Neural crest cell (in vitro differentiated cells): ENCODE data around the gene ZCCHC10. TPM values are rescaled to one million over a fixed set of nuclear protein-coding genes. Genes with fewer than 3 reads are reported as not detected.

Experiments used
- DNase-seq: peaks from one replicate; pipeline ENCODE4 v3.0.0; 2021; ENCODE audit warnings: low read depth, mixed read lengths, low spot score
- H3K27ac Mint-ChIP-seq: one replicate; pipeline ENCODE4 v1.8.0; 2021; ENCODE audit warnings: mild to moderate bottlenecking, mixed read lengths; ENCODE audit not compliant: unreplicated experiment
- H3K27me3 Mint-ChIP-seq: 2 replicates; pipeline ENCODE4 v1.8.0; 2021; ENCODE audit warnings: low read depth, mild to moderate bottlenecking, mixed read lengths
- H3K36me3 Mint-ChIP-seq: 2 replicates; pipeline ENCODE4 v1.8.0; 2021; ENCODE audit warnings: low read depth, mild to moderate bottlenecking, mixed read lengths
- H3K4me1 Mint-ChIP-seq: 2 replicates; pipeline ENCODE4 v1.8.0; 2021; ENCODE audit warnings: mixed read lengths
- H3K4me3 Mint-ChIP-seq: one replicate; pipeline ENCODE4 v1.8.0; 2021; ENCODE audit warnings: mild to moderate bottlenecking, mixed read lengths
- H3K9me3 Mint-ChIP-seq: 2 replicates; pipeline ENCODE4 v1.8.0; 2021; ENCODE audit warnings: mixed read lengths
- CTCF ChIP-seq: fragments of 200-600 bp; sonication (generic); conservative IDR thresholded peaks from 2 replicates; pipeline ENCODE4 v1.5.0; 2021; ENCODE audit warnings: antibody characterized with exemption, mild to moderate bottlenecking
- total RNA-seq: library from RNA; stranded (reverse); gene quantifications from 2 replicates; pipeline ENCODE4 v1.2.1, GENCODE V29; 2021

The ZCCHC10 gene
- total RNA-seq, 1 donor from 2014 or later: 26.5 TPM

- H3K36me3 Mint-ChIP-seq: peaks cover 3% of the 10 kb centered on the region
- no peaks in the 10 kb centered on the region for H3K9me3 Mint-ChIP-seq
- H3K4me3 Mint-ChIP-seq: peak overlapping the region; percentile 97
- H3K27ac Mint-ChIP-seq: no peak overlapping the region
- no peak for DNase-seq
- peaks cover 3% of the 10 kb centered on the region for H3K27me3 Mint-ChIP-seq
- H3K4me1 Mint-ChIP-seq: peaks cover 42% of the 10 kb centered on the region
- TF ChIP-seq CTCF: no peak
Observed at GRCh38 chr5:133053448-133053847, 27.1 kb upstream of the ZCCHC10 start.

GRCh38 chr5:133052317-133053175 is 26.2 kb upstream of the ZCCHC10 start:
- Mint-ChIP-seq H3K36me3 (peaks cover 3% of the 10 kb centered on the region), H3K27ac (peak overlapping the region; percentile 100), H3K4me3 (peak overlapping the region; percentile 97), H3K4me1 (peaks cover 38% of the 10 kb centered on the region), H3K27me3 (peaks cover 3% of the 10 kb centered on the region), H3K9me3 (no peaks in the 10 kb centered on the region)
- no peak for TF ChIP-seq CTCF
- peak; percentile 50 for DNase-seq

GRCh38 chr5:133051542-133052316 is 25.4 kb upstream of the ZCCHC10 start, which contains the start of gene HSPA4:
Gene HSPA4, plus strand, starts transcription at chr5:133052013. Its CDS starts 238 bp downstream, at chr5:133052251.
- no peak for TF ChIP-seq CTCF
- Mint-ChIP-seq H3K4me1 (peaks cover 38% of the 10 kb centered on the region), H3K4me3 (peak within 1 kb of the TSS; percentile 97), H3K27me3 (peaks cover 3% of the 10 kb centered on the region), H3K27ac (peak within 1 kb of the TSS; percentile 100), H3K36me3 (peaks cover 3% of the 10 kb centered on the region), H3K9me3 (no peaks in the 10 kb centered on the region)
- peak; percentile 94 for DNase-seq

- Mint-ChIP-seq H3K36me3 (peaks cover 3% of the 10 kb centered on the region), H3K4me3 (peak overlapping the region; percentile 97), H3K27ac (peak overlapping the region; percentile 100), H3K4me1 (peaks cover 37% of the 10 kb centered on the region), H3K9me3 (no peaks in the 10 kb centered on the region), H3K27me3 (peaks cover 3% of the 10 kb centered on the region)
- peak; percentile 14 for TF ChIP-seq CTCF
- DNase-seq: no peak
Observed at GRCh38 chr5:133051061-133051541, 24.8 kb upstream of the ZCCHC10 start.

- peak overlapping the region; percentile 100 for H3K27ac Mint-ChIP-seq
Observed at GRCh38 chr5:133050521-133050920, 24.2 kb upstream of the ZCCHC10 start.

More at GRCh38 chr5:133050521-133050920, 24.2 kb upstream of the ZCCHC10 start:
- Mint-ChIP-seq H3K36me3 (peaks cover 3% of the 10 kb centered on the region), H3K4me3 (peak overlapping the region; percentile 97), H3K27me3 (peaks cover 3% of the 10 kb centered on the region), H3K9me3 (no peaks in the 10 kb centered on the region), H3K4me1 (peaks cover 33% of the 10 kb centered on the region)
- no peak for TF ChIP-seq CTCF
- no peak for DNase-seq
